ENCODE measurements around the gene VPS18.

The VPS18 gene

DNA sequence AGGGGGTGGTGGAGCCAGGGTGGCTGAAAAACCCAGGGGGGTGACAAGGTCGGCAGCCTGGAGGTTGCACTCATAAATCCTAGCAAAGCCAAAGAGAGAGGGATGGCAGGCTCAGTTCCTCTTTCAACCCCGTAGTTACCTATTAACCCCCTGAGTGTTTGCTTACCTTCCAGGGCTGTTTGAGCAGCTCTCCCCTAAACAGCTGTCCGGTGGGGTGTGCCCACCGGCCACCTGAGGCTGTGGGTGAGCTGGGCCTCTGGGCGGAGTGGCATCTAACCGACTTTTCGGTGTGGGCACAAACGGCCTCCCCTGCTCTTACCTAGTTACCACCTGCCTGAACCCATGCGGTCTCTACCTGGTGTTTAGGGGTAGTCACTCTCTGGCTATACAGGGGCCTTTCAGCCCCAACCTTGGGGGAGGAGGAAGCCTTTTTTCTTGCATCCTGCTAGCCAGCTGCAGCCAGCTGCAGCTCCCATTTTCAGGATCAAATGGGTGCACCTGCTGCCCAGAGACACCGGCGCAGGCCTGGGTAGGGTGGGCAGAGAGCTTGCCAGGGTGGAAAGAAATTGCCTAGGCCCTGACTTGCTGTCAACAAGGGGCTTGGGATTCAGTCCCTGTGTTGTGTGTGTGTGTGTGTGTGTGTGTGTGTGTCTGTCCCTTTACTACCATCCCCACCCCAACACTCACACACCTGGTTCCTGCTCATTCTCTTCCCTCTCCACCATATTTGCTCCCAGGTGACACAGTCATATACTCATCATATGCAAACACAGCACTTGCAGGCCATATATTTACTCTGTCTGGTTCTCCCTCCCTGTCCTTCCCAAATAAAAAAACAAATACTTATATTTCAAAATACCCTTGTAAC, 38.6 kb downstream of the VPS18 start:
- Histone ChIP-seq H3K4me3 (ENCODE audit: low read length) (no peak overlapping the region), H3K9ac (ENCODE audit: low read depth, low read length) (no peak overlapping the region), H3K36me3 (ENCODE audit: insufficient read depth, low read length) (no peaks in the 10 kb centered on the region), H3K4me1 (ENCODE audit: insufficient read depth, low read length) (peaks cover 11% of the 10 kb centered on the region; the same call in 1 of the 2 replicates), H3K9me3 (ENCODE audit: insufficient read depth, low read depth, low read length) (no peaks in the 10 kb centered on the region), H3K27ac (ENCODE audit: low read depth, low read length) (no peak overlapping the region), H3K27me3 (ENCODE audit: insufficient read depth, low read length) (peaks cover 78% of the 10 kb centered on the region)
- 82% methylated on average over 10 of the region's 11 CpGs for WGBS

DNA sequence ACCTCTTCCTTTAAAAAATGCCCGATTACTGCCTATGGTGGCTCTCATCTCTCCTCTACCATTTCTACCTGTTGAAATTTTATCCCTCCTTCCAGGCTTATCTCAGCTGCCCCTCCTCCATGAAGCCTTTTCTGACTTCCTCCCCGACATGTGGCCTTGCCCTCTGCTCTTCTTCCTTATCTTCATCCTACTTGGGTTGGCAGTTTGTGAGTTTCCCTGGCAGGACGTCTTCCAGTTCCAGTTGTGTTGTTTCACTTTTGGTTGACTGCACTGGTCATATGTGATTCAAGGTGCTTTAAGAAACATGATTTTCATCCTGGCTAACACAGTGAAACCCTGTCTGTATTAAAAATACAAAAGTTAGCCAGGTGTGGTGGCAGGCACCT, 39.3 kb downstream of the VPS18 start:
- Histone ChIP-seq H3K9me3 (ENCODE audit: insufficient read depth, low read depth, low read length) (no peaks in the 10 kb centered on the region), H3K36me3 (ENCODE audit: insufficient read depth, low read length) (no peaks in the 10 kb centered on the region), H3K4me3 (ENCODE audit: low read length) (no peak overlapping the region), H3K27ac (ENCODE audit: low read depth, low read length) (no peak overlapping the region), H3K4me1 (ENCODE audit: insufficient read depth, low read length) (peaks cover 11% of the 10 kb centered on the region; the same call in 1 of the 2 replicates), H3K9ac (ENCODE audit: low read depth, low read length) (no peak overlapping the region), H3K27me3 (ENCODE audit: insufficient read depth, low read length) (peaks cover 72% of the 10 kb centered on the region)
- 87% methylated on average over 3 of the region's 3 CpGs for WGBS

DNA sequence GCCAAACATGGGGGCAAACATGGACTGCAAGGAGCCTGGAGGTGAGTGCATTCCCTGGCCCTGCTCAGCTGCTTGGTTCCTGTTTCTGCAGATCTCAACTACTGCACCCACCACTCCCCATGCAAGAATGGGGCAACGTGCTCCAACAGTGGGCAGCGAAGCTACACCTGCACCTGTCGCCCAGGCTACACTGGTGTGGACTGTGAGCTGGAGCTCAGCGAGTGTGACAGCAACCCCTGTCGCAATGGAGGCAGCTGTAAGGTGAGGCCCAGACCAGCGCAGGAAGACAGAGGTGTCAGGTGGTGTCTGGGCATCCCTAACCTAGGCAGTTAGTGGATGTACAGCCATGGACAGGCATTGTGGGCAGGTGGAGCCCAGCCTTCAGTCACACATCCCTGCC, 40.2 kb downstream of the VPS18 start:
- peaks cover 11% of the 10 kb centered on the region; the same call in 1 of the 2 replicates for H3K4me1 ChIP-seq (ENCODE audit: insufficient read depth, low read length)
- 90% methylated on average over 6 of the region's 6 CpGs for WGBS
- H3K9me3 ChIP-seq (ENCODE audit: insufficient read depth, low read depth, low read length): no peaks in the 10 kb centered on the region
- no peaks in the 10 kb centered on the region for H3K36me3 ChIP-seq (ENCODE audit: insufficient read depth, low read length)
- no peak overlapping the region for H3K9ac ChIP-seq (ENCODE audit: low read depth, low read length)
- no peak overlapping the region for H3K27ac ChIP-seq (ENCODE audit: low read depth, low read length)
- H3K4me3 ChIP-seq (ENCODE audit: low read length): no peak overlapping the region
- peaks cover 62% of the 10 kb centered on the region for H3K27me3 ChIP-seq (ENCODE audit: insufficient read depth, low read length)

DNA sequence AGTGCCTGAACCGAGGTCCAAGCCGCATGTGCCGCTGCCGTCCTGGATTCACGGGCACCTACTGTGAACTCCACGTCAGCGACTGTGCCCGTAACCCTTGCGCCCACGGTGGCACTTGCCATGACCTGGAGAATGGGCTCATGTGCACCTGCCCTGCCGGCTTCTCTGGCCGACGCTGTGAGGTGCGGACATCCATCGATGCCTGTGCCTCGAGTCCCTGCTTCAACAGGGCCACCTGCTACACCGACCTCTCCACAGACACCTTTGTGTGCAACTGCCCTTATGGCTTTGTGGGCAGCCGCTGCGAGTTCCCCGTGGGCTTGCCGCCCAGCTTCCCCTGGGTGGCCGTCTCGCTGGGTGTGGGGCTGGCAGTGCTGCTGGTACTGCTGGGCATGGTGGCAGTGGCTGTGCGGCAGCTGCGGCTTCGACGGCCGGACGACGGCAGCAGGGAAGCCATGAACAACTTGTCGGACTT, 42.0 kb downstream of the VPS18 start:
- peaks cover 6% of the 10 kb centered on the region; the same call in 1 of the 2 replicates for H3K4me1 ChIP-seq (ENCODE audit: insufficient read depth, low read length)
- H3K4me3 ChIP-seq (ENCODE audit: low read length): no peak overlapping the region
- no peak overlapping the region for H3K9ac ChIP-seq (ENCODE audit: low read depth, low read length)
- H3K36me3 ChIP-seq (ENCODE audit: insufficient read depth, low read length): no peaks in the 10 kb centered on the region
- H3K9me3 ChIP-seq (ENCODE audit: insufficient read depth, low read depth, low read length): no peaks in the 10 kb centered on the region
- H3K27ac ChIP-seq (ENCODE audit: low read depth, low read length): no peak overlapping the region
- WGBS: 95% methylated on average over 31 of the region's 31 CpGs
- peaks cover 61% of the 10 kb centered on the region for H3K27me3 ChIP-seq (ENCODE audit: insufficient read depth, low read length)

DNA sequence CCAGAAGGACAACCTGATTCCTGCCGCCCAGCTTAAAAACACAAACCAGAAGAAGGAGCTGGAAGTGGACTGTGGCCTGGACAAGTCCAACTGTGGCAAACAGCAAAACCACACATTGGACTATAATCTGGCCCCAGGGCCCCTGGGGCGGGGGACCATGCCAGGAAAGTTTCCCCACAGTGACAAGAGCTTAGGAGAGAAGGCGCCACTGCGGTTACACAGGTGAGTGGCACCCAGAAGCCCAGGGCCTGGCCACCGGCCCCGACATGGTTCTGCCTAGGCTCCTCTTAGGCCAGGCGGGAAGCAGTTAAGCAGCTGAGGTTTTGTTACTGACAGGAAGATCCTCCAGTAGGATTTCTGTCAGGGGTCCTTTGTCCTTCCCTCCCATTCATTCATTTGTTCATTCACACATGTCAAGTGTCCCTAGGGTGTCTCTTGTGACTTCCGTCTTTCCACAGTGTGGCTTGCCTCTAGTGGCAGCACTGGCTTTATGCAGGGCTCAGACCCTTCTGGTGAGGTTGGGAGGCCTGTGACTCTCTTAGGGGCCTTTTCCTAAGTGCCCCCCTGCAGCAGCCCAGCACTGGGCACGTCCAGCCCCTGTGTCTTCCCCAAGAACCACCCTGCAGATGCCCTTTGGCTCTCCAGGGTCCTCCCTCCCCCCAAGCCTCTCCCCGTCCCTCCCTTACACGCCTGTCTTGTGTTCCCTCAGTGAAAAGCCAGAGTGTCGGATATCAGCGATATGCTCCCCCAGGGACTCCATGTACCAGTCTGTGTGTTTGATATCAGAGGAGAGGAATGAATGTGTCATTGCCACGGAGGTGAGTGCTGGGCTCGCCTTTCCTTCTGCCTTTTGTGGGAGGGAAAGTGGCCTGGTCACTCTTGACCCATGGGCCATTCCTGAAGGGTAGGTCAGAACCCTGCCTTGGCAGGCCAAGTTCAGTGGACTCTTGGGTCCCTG, 42.7 kb downstream of the VPS18 start:
- Histone ChIP-seq H3K27ac (ENCODE audit: low read depth, low read length) (no peak overlapping the region), H3K27me3 (ENCODE audit: insufficient read depth, low read length) (peaks cover 56% of the 10 kb centered on the region), H3K4me3 (ENCODE audit: low read length) (no peak overlapping the region), H3K36me3 (ENCODE audit: insufficient read depth, low read length) (no peaks in the 10 kb centered on the region), H3K9ac (ENCODE audit: low read depth, low read length) (no peak overlapping the region), H3K4me1 (ENCODE audit: insufficient read depth, low read length) (peaks cover 6% of the 10 kb centered on the region; the same call in 1 of the 2 replicates), H3K9me3 (ENCODE audit: insufficient read depth, low read depth, low read length) (no peaks in the 10 kb centered on the region)
- 85% methylated on average over 15 of the region's 15 CpGs for WGBS

DNA sequence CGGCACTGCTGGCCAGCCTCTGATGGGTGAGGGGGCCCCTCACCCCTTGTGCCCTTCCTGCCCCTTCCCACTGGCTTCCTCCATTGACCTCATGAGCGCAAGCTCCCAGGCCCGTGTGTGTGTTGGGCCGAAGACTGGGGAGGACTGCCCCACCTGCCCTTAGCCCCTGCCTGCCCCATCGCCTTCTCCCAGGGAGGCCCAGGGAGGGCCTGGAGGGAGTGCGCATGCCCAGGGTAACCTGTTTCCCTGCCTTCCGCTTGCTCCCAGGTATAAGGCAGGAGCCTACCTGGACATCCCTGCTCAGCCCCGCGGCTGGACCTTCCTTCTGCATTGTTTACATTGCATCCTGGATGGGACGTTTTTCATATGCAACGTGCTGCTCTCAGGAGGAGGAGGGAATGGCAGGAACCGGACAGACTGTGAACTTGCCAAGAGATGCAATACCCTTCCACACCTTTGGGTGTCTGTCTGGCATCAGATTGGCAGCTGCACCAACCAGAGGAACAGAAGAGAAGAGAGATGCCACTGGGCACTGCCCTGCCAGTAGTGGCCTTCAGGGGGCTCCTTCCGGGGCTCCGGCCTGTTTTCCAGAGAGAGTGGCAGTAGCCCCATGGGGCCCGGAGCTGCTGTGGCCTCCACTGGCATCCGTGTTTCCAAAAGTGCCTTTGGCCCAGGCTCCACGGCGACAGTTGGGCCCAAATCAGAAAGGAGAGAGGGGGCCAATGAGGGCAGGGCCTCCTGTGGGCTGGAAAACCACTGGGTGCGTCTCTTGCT, 43.7 kb downstream of the VPS18 start:
- WGBS: 79% methylated on average over 19 of the region's 19 CpGs
- Histone ChIP-seq H3K27me3 (ENCODE audit: insufficient read depth, low read length) (peaks cover 55% of the 10 kb centered on the region), H3K9me3 (ENCODE audit: insufficient read depth, low read depth, low read length) (no peaks in the 10 kb centered on the region), H3K4me3 (ENCODE audit: low read length) (no peak overlapping the region), H3K36me3 (ENCODE audit: insufficient read depth, low read length) (no peaks in the 10 kb centered on the region), H3K27ac (ENCODE audit: low read depth, low read length) (no peak overlapping the region), H3K4me1 (ENCODE audit: insufficient read depth, low read length) (peaks cover 13% of the 10 kb centered on the region; the same call in 1 of the 2 replicates), H3K9ac (ENCODE audit: low read depth, low read length) (no peak overlapping the region)

DNA sequence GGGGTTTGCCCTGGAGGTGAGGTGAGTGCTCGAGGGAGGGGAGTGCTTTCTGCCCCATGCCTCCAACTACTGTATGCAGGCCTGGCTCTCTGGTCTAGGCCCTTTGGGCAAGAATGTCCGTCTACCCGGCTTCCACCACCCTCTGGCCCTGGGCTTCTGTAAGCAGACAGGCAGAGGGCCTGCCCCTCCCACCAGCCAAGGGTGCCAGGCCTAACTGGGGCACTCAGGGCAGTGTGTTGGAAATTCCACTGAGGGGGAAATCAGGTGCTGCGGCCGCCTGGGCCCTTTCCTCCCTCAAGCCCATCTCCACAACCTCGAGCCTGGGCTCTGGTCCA, 44.3 kb downstream of the VPS18 start:
- 96% methylated on average over 6 of the region's 6 CpGs for WGBS
- no peaks in the 10 kb centered on the region for H3K36me3 ChIP-seq (ENCODE audit: insufficient read depth, low read length)
- no peak overlapping the region for H3K9ac ChIP-seq (ENCODE audit: low read depth, low read length)
- no peak overlapping the region for H3K27ac ChIP-seq (ENCODE audit: low read depth, low read length)
- H3K4me1 ChIP-seq (ENCODE audit: insufficient read depth, low read length): peaks cover 13% of the 10 kb centered on the region; the same call in 1 of the 2 replicates
- peaks cover 55% of the 10 kb centered on the region for H3K27me3 ChIP-seq (ENCODE audit: insufficient read depth, low read length)
- H3K4me3 ChIP-seq (ENCODE audit: low read length): no peak overlapping the region
- no peaks in the 10 kb centered on the region for H3K9me3 ChIP-seq (ENCODE audit: insufficient read depth, low read depth, low read length)

DNA sequence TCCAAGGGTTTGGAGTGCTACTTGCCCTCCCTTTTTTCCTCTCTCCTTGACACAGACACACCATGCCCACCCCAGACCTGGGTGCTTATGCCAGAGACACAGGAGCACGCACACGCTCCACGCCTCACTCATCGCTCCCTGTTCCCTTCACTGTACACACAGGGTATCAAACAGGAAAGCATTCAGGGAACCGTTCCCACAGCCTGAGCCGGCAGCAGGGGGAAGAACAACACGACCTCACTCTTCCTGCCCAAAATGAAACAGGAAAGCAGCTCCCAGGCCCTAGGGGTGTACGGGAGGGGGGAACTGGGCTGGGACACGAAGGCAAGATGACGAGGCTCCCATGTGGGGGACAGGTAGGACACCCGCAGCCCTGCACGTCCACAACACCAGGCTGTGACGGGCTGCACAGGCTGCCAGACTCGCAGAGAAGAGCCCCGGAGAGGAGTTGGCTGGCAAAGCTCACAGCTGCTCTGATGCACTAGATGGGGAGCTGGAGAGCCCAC, 46.1 kb downstream of the VPS18 start:
- H3K27ac ChIP-seq (ENCODE audit: low read depth, low read length): no peak overlapping the region
- no peak overlapping the region for H3K9ac ChIP-seq (ENCODE audit: low read depth, low read length)
- H3K4me1 ChIP-seq (ENCODE audit: insufficient read depth, low read length): peaks cover 13% of the 10 kb centered on the region; the same call in 1 of the 2 replicates
- no peak overlapping the region for H3K4me3 ChIP-seq (ENCODE audit: low read length)
- H3K36me3 ChIP-seq (ENCODE audit: insufficient read depth, low read length): no peaks in the 10 kb centered on the region
- WGBS: 81% methylated on average over 15 of the region's 15 CpGs
- peaks cover 49% of the 10 kb centered on the region for H3K27me3 ChIP-seq (ENCODE audit: insufficient read depth, low read length)
- no peaks in the 10 kb centered on the region for H3K9me3 ChIP-seq (ENCODE audit: insufficient read depth, low read depth, low read length)

DNA sequence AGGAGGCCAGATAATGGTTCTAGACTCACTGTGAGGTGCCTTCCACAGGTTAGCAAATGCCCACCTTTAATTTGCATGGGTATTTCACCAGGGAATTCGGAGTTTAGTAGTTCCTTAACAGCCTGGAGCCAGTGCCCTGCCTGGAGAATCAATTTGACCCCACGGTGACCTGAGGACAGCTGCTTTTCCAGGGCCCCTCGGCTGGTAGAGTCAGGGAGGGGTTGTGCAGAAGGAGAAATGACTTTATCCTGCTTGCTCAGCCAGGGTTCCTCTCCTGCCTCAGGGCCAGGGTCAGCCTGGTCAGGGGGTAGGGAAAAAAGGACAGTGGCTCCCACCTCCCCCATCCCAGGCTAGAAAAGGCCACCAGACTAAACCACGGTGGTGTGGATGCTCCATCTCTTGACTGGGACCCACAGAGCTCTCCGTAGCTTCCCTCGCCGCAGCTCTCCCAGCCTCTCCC, 46.8 kb downstream of the VPS18 start:
- Histone ChIP-seq H3K27me3 (ENCODE audit: insufficient read depth, low read length) (peaks cover 45% of the 10 kb centered on the region), H3K4me1 (ENCODE audit: insufficient read depth, low read length) (peaks cover 13% of the 10 kb centered on the region; the same call in 1 of the 2 replicates), H3K36me3 (ENCODE audit: insufficient read depth, low read length) (no peaks in the 10 kb centered on the region), H3K9ac (ENCODE audit: low read depth, low read length) (peak overlapping the region; percentile 84), H3K27ac (ENCODE audit: low read depth, low read length) (peak overlapping the region; percentile 32; the same call in 1 of the 2 replicates), H3K4me3 (ENCODE audit: low read length) (peak overlapping the region; percentile 56), H3K9me3 (ENCODE audit: insufficient read depth, low read depth, low read length) (no peaks in the 10 kb centered on the region)
- 32% methylated on average over 7 of the region's 7 CpGs for WGBS
